HepG2 (cell line): ENCODE measurements around the gene CTNND1. TPM values are rescaled to one million over a fixed set of nuclear protein-coding genes. Genes with fewer than 3 reads are reported as not detected.
A peak's percentile ranks its signal among the peaks of the same experiment; 100 is the strongest.

Experiments used
- ATAC-seq: fragments of 200-7000 bp; cut with Tn5 transposase; 3 replicates; pipeline ENCODE4 v1.9.1; 2020; ENCODE audit warnings: mild to moderate bottlenecking, moderate library complexity
- BruUV-seq: library from RNA; stranded (reverse); fragments of 400-500 nt; replicated peaks from 2 replicates; lab custom pipeline; 2021; lab: Mats Ljungman, UMichigan
- CTCF ChIA-PET: fragments of 300-600 bp; formaldehyde crosslinking; extraction: SDS; loops from one replicate; lab custom pipeline; 2021; ENCODE audit warnings: low total read pairs, inconsistent platforms, low intra/inter-chr PET ratio; lab: Yijun Ruan, JAX
- POLR2A ChIA-PET: fragments of 350-600 bp; sonication (Branson Sonifier 250); formaldehyde crosslinking; loops from one replicate; lab custom pipeline; 2020; ENCODE audit warnings: antibody characterized with exemption, inconsistent platforms; lab: Yijun Ruan, JAX
- DNase-seq: peaks from one replicate; pipeline ENCODE4 v3.0.0-alpha.2; 2015; ENCODE audit warnings: low spot score
- FAIRE-seq: peaks from 3 replicates; lab custom pipeline; 2011; peaks lifted over from hg19 to GRCh38; lab: Jason Lieb, UNC
- H2AFZ ChIP-seq: one replicate; pipeline ENCODE4 v1.6.1; 2011; ENCODE audit warnings: low read length, inconsistent platforms
- H3K27ac ChIP-seq: fragments of 300-600 bp; 3 replicates; pipeline ENCODE4 v1.8.0; 2011; ENCODE audit warnings: mixed run types, mild to moderate bottlenecking, mixed read lengths, low read length, inconsistent platforms; ENCODE audit not compliant: insufficient read depth; ENCODE audit errors: extremely low read length
- H3K27me3 ChIP-seq, 2 experiments: fragments of 200-600 bp in 1 of 2; 2 replicates in 1 of 2; 3 replicates in 1 of 2; pipeline versions ENCODE4 v1.6.0 to v1.8.0; 2011; ENCODE audit warnings: low read length in 2 of 2, mild to moderate bottlenecking in 2 of 2, moderate library complexity in 2 of 2, inconsistent platforms in 1 of 2; ENCODE audit not compliant: insufficient read depth in 2 of 2, control insufficient read depth in 1 of 2
- H3K36me3 ChIP-seq, 2 experiments: fragments of 200-600 bp in 1 of 2; replicated peaks in 1 of 2; 2 replicates in 1 of 2; 3 replicates in 1 of 2; pipeline versions ENCODE4 v1.5.1 to v1.8.0; 2011; ENCODE audit warnings: low read length in 2 of 2, inconsistent platforms in 1 of 2; ENCODE audit not compliant: insufficient read depth in 2 of 2, control insufficient read depth in 1 of 2
- H3K4me1 ChIP-seq: 2 replicates; pipeline ENCODE4 v1.5.1; 2012; ENCODE audit warnings: low read length, inconsistent platforms; ENCODE audit not compliant: insufficient read depth
- H3K4me2 ChIP-seq: 2 replicates; pipeline ENCODE4 v1.6.0; 2011; ENCODE audit warnings: low read depth, low read length, inconsistent platforms
- H3K4me3 ChIP-seq, 3 experiments: fragments of 200-600 bp in 1 of 3; sonication (generic), shearing (Covaris generic) in 1 of 3; replicated peaks in 1 of 3; 2 replicates each; pipeline ENCODE4 v1.5.1; 2011 to 2016; ENCODE audit warnings: low read length in 3 of 3, inconsistent platforms in 2 of 3, low read depth in 2 of 3, mild to moderate bottlenecking in 2 of 3, control low read depth in 1 of 3, mixed read lengths in 1 of 3; ENCODE audit not compliant: insufficient read depth in 1 of 3
- H3K79me2 ChIP-seq: one replicate; pipeline ENCODE4 v1.6.1; 2011; ENCODE audit warnings: low read length, inconsistent platforms; ENCODE audit not compliant: insufficient read depth
- H3K9ac ChIP-seq: 2 replicates; pipeline ENCODE4 v1.6.0; 2011; ENCODE audit warnings: mild to moderate bottlenecking, low read depth, low read length, inconsistent platforms; ENCODE audit not compliant: insufficient read depth
- H3K9me3 ChIP-seq: 2 replicates; pipeline ENCODE4 v1.5.1; 2012; ENCODE audit warnings: mild to moderate bottlenecking, low read length
- H4K20me1 ChIP-seq: 2 replicates; pipeline ENCODE4 v1.6.0; 2011; ENCODE audit warnings: inconsistent platforms, mild to moderate bottlenecking, low read length, moderate library complexity; ENCODE audit not compliant: insufficient read depth
- AFF4 ChIP-seq: sonication (generic); formaldehyde crosslinking; IDR thresholded peaks from 2 replicates; pipeline ENCODE4 v1.4.0; 2020; ENCODE audit warnings: missing genetic modification reagents
- BCL6 ChIP-seq: IDR thresholded peaks from 2 replicates; pipeline ENCODE4 v1.6.1; 2016; ENCODE audit warnings: missing genetic modification reagents, missing compliant biosample characterization
- CREB1 ChIP-seq, 2 experiments: fragments of 450-650 bp in 1 of 2; IDR thresholded peaks; 2 replicates each; pipeline ENCODE4 v1.6.1; 2016 to 2017; ENCODE audit warnings: control low read depth in 1 of 2, mild to moderate bottlenecking in 1 of 2, missing compliant biosample characterization in 1 of 2, missing genetic modification characterization in 1 of 2
- CTCF ChIP-seq: sonication (generic); formaldehyde crosslinking; IDR thresholded peaks from 2 replicates; pipeline ENCODE4 v1.5.0; 2020; ENCODE audit warnings: mild to moderate bottlenecking, missing genetic modification reagents, moderate library complexity
- GATAD2A ChIP-seq: IDR thresholded peaks from 2 replicates; pipeline ENCODE4 v1.6.1; 2016
- KMT2A ChIP-seq: sonication (generic); formaldehyde crosslinking; IDR thresholded peaks from 2 replicates; pipeline ENCODE4 v1.4.0; 2020; ENCODE audit warnings: missing genetic modification reagents
- LCORL ChIP-seq, 2 experiments: fragments of 450-650 bp in 1 of 2; sonication (generic) in 1 of 2; formaldehyde crosslinking in 1 of 2; IDR thresholded peaks; 2 replicates each; pipeline versions ENCODE4 v1.5.0 to v1.6.1; 2017 to 2020; ENCODE audit warnings: antibody characterized with exemption in 1 of 2, missing genetic modification reagents in 1 of 2
- SAP130 ChIP-seq: IDR thresholded peaks from 2 replicates; pipeline ENCODE4 v1.6.1; 2016; ENCODE audit warnings: low read depth
- SIN3A ChIP-seq: IDR thresholded peaks from 2 replicates; pipeline ENCODE4 v1.6.1; 2011; ENCODE audit warnings: low read depth, mild to moderate bottlenecking, control low read depth, low read length, borderline replicate concordance
- SRSF4 ChIP-seq: fragments of 200-400 bp; formaldehyde crosslinking; IDR thresholded peaks from one replicate; pipeline ENCODE4 v1.6.1; 2018; ENCODE audit warnings: mild to moderate bottlenecking, low read depth, low read length, moderate library complexity; ENCODE audit not compliant: poor library complexity, severe bottlenecking
- SSRP1 ChIP-seq: IDR thresholded peaks from 2 replicates; pipeline ENCODE4 v1.6.1; 2016; ENCODE audit warnings: control low read depth
- TBP ChIP-seq: sonication (generic); formaldehyde crosslinking; IDR thresholded peaks from 2 replicates; pipeline ENCODE4 v1.5.0; 2020; ENCODE audit warnings: missing genetic modification reagents
- TEAD3 ChIP-seq: optimal IDR thresholded peaks from 2 replicates; pipeline ENCODE3; 2016; ENCODE audit warnings: borderline replicate concordance
- ZNF263 ChIP-seq: sonication (generic); formaldehyde crosslinking; IDR thresholded peaks from 2 replicates; pipeline ENCODE4 v1.4.0; 2020; ENCODE audit warnings: missing genetic modification reagents
- ZNF710 ChIP-seq: sonication (generic); formaldehyde crosslinking; IDR thresholded peaks from 2 replicates; pipeline ENCODE4 v1.5.0; 2020; ENCODE audit warnings: mild to moderate bottlenecking, missing genetic modification reagents, borderline replicate concordance
- ZNF83 ChIP-seq: sonication (generic); formaldehyde crosslinking; IDR thresholded peaks from 2 replicates; pipeline ENCODE4 v1.4.0; 2020; ENCODE audit warnings: missing genetic modification reagents, mild to moderate bottlenecking, borderline replicate concordance
- ZSCAN22 ChIP-seq: sonication (generic); formaldehyde crosslinking; IDR thresholded peaks from 2 replicates; pipeline ENCODE4 v1.4.0; 2020; ENCODE audit warnings: mild to moderate bottlenecking, missing genetic modification reagents
- WGBS: methylation state at CpG from one replicate; pipeline ENCODE4 v1.1.6; 2017; ENCODE audit warnings: low lambda C conversion rate; 5-methylcytosine and 5-hydroxymethylcytosine counted together
- in situ Hi-C: cut with HindIII; loops from 2 replicates; pipeline ENCODE4 v1.10.0; 2017; ENCODE audit warnings: low pct_unique_long_range_greater_than_20kb; ENCODE audit not compliant: extremely low pct_ligation_motif_present
- intact Hi-C: fragments of 100-400 bp; cut with micrococcal nuclease; formaldehyde crosslinking; loops from one replicate; pipeline ENCODE4 v1.10.0; 2022; ENCODE audit not compliant: unreplicated experiment
- polyA plus RNA-seq, 8 experiments: library from polyadenylated mRNA; depleted of rRNA in 3 of 8; stranded (reverse) in 7 of 8; unstranded in 1 of 8; fragments of >200 nt; fragmentation: Illumina TruSeq in 4 of 8; extraction: Trizol in 4 of 8; gene quantifications; 2 replicates each; pipeline versions ENCODE4 v1.2.1 to v1.2.3, GENCODE V29; 2011 to 2016; ENCODE audit warnings: low read depth in 4 of 8, missing spikeins in 1 of 8, mixed read lengths in 1 of 8; ENCODE audit not compliant: insufficient read depth in 1 of 8
- total RNA-seq, 5 experiments: library from RNA; depleted of rRNA; stranded (reverse); fragments of >200 nt; fragmentation: Illumina TruSeq; extraction: Trizol; gene quantifications; 2 replicates each; pipeline ENCODE4 v1.2.3, GENCODE V29; 2016; ENCODE audit warnings: low read depth in 1 of 5

CTNND1 gene
- total and polyA plus RNA-seq, 2 of the 13 experiments (the other 11 are each of a cell fraction or from before 2014, with no cell fraction given), result 117 to 128 TPM

GRCh38 chr11:57763568-57763967 is 2.0 kb downstream of the CTNND1 start:
- H3K9me3 ChIP-seq, result no peaks in the 10 kb centered on the region
- FAIRE-seq (no peak), ATAC-seq (peak; percentile 55), DNase-seq (peak; percentile 50)
- no TSS peak for BruUV-seq
- ChIA-PET POLR2A (interaction anchor here (0.6 to 10.3 kb wide), 4 partner anchors 13 to 304 kb away, joined by 3 to 215 read pairs (median 44); partner anchors contain the start of gene RTN4RL2), CTCF (interaction anchor here (1.6 kb wide), 1 partner anchor 37 kb away, joined by 7 read pairs; no protein-coding TSS in a partner anchor)
- in situ Hi-C loops (loop anchor here (5.0 kb wide), 1 partner anchor 39 kb away; no protein-coding TSS in a partner anchor), intact Hi-C loops (loop anchor here (1.0 kb wide), 2 partner anchors 15 to 37 kb away; no protein-coding TSS in a partner anchor)
- H4K20me1 ChIP-seq, result peaks cover 41% of the 10 kb centered on the region
- H3K27ac ChIP-seq, result peak overlapping the region; percentile 99
- peaks cover 0 to 6% of the 10 kb centered on the region in 2 experiments; a peak in 2 of 5 replicates for H3K36me3 ChIP-seq
- peak overlapping the region; percentile 80 to 97 (median 88) for H3K4me3 ChIP-seq
- TF ChIP-seq ZNF83 (CRISPR knock-in tag) (no peak), BCL6 (CRISPR knock-in tag) (0 out of 2 replicates have a peak, but pooled peaks have one; percentile 8), TBP (CRISPR knock-in tag) (no peak), ZNF710 (CRISPR knock-in tag) (peak; percentile 56; the same call in 1 of the 2 replicates), SAP130 (CRISPR knock-in tag) (peak; percentile 65), LCORL (IDR thresholded peaks at IDR 0.05) (no peak), LCORL (CRISPR knock-in tag; IDR thresholded peaks at IDR 0.05) (0 out of 2 replicates have a peak, but pooled peaks have one; percentile 14), CREB1 (IDR thresholded peaks at IDR 0.05) (no peak), CREB1 (CRISPR knock-in tag; IDR thresholded peaks at IDR 0.05) (0 out of 2 replicates have a peak, but pooled peaks have one; percentile 23), GATAD2A (CRISPR knock-in tag) (peak; percentile 13; the same call in 1 of the 2 replicates), ZNF263 (0 out of 2 replicates have a peak, but pooled peaks have one; percentile 29), AFF4 (CRISPR knock-in tag) (peak; percentile 66; the same call in 1 of the 2 replicates), TEAD3 (CRISPR knock-in tag) (peak; percentile 5), ZSCAN22 (peak; percentile 47; the same call in 1 of the 2 replicates), SSRP1 (peak; percentile 71; the same call in 1 of the 2 replicates), CTCF (peak; percentile 28; the same call in 1 of the 2 replicates), SRSF4 (no peak), KMT2A (CRISPR knock-in tag) (no peak), SIN3A (0 out of 2 replicates have a peak, but pooled peaks have one; percentile 34)
- 0% methylated on average over 1 of the region's 1 CpG for WGBS
- no peak overlapping the region for H2AFZ ChIP-seq
- peak overlapping the region; percentile 87 for H3K4me2 ChIP-seq
- peak overlapping the region; percentile 100 for H3K9ac ChIP-seq
- peaks cover 71% of the 10 kb centered on the region for H3K79me2 ChIP-seq
- H3K27me3 ChIP-seq, result no peaks in the 10 kb centered on the region; a peak in 1 of 5 replicates
- peaks cover 48% of the 10 kb centered on the region for H3K4me1 ChIP-seq
